AG09319 (cell line): ENCODE measurements around the gene ATP13A1.

Experiments used
- DNase-seq: peaks from one replicate; pipeline ENCODE4 v3.0.0-alpha.2; 2010; ENCODE audit warnings: low read depth; ENCODE audit errors: extremely low read depth
- CTCF ChIP-seq: IDR thresholded peaks from 2 replicates; pipeline ENCODE4 v1.5.1; 2011; ENCODE audit warnings: low read depth, mild to moderate bottlenecking, inconsistent platforms, low read length, moderate library complexity

ATP13A1 gene

GRCh38 chr19:19626516-19627472 is 36.7 kb downstream of the ATP13A1 start:
- no peak for DNase-seq
- TF ChIP-seq CTCF, result no peak

GRCh38 chr19:19624032-19624570 is 39.4 kb downstream of the ATP13A1 start:
- TF ChIP-seq CTCF, result no peak
- no peak for DNase-seq

- DNase-seq, result no peak
- TF ChIP-seq CTCF, result no peak
These were observed 40.1 kb downstream of the ATP13A1 start for GRCh38 chr19:19623383-19623782.

- DNase-seq, result no peak
- no peak for TF ChIP-seq CTCF
These were observed 43.6 kb downstream of the ATP13A1 start for GRCh38 chr19:19619849-19620210.

GRCh38 chr19:19619181-19619848 is 44.2 kb downstream of the ATP13A1 start:
- no peak for DNase-seq

GRCh38 chr19:19618219-19619051 is 45.0 kb downstream of the ATP13A1 start, which contains the start of gene PBX4:
Gene PBX4, minus strand, starts transcription at chr19:19618687. Its CDS starts 58 bp downstream, at chr19:19618629.
- no peak for TF ChIP-seq CTCF
- DNase-seq, result peak; percentile 68

More at GRCh38 chr19:19619181-19619848, 44.2 kb downstream of the ATP13A1 start:
- TF ChIP-seq CTCF, result no peak
